RWPE2 (cell line): Measurements from ENCODE around the gene UGT1A3.

Source experiments
- ATAC-seq: fragments of 200-7000 bp; cut with Tn5 transposase; 3 replicates; pipeline ENCODE4 v1.9.1; 2021; ENCODE audit warnings: low read depth
- DNase-seq: peaks from one replicate; pipeline ENCODE4 v3.0.0-alpha.2; 2020; ENCODE audit warnings: low spot score
- H3K27ac ChIP-seq: fragments of 450-650 bp; 2 replicates; pipeline ENCODE4 v1.5.1; 2017; ENCODE audit warnings: mild to moderate bottlenecking; ENCODE audit not compliant: poor library complexity, severe bottlenecking
- H3K27me3 ChIP-seq: fragments of 250-450 bp; sonication (Bioruptor Pico); 2 replicates; pipeline ENCODE4 v1.5.1; 2021; ENCODE audit warnings: mild to moderate bottlenecking, moderate library complexity; ENCODE audit not compliant: insufficient read depth, poor library complexity, severe bottlenecking
- H3K36me3 ChIP-seq: fragments of 250-450 bp; sonication (Bioruptor Pico); 2 replicates; pipeline ENCODE4 v1.5.1; 2020; ENCODE audit warnings: low read depth, mild to moderate bottlenecking, moderate library complexity
- H3K4me1 ChIP-seq: fragments of 250-450 bp; sonication (Bioruptor Pico); 2 replicates; pipeline ENCODE4 v1.5.1; 2021; ENCODE audit warnings: mild to moderate bottlenecking, moderate library complexity; ENCODE audit not compliant: insufficient read depth, poor library complexity, severe bottlenecking
- H3K4me3 ChIP-seq: fragments of 250-450 bp; sonication (Bioruptor Pico); 2 replicates; pipeline ENCODE4 v1.5.1; 2021; ENCODE audit warnings: mild to moderate bottlenecking, moderate library complexity; ENCODE audit not compliant: severe bottlenecking
- H3K9me3 ChIP-seq: fragments of 250-450 bp; sonication (Bioruptor Pico); 2 replicates; pipeline ENCODE4 v1.5.1; 2021; ENCODE audit warnings: mild to moderate bottlenecking, moderate library complexity; ENCODE audit not compliant: severe bottlenecking
- CTCF ChIP-seq: fragments of 450-650 bp; IDR thresholded peaks from one replicate; pipeline ENCODE4 v1.5.1; 2017; ENCODE audit warnings: mild to moderate bottlenecking, moderate library complexity; ENCODE audit not compliant: poor library complexity, severe bottlenecking

Gene UGT1A3

DNA sequence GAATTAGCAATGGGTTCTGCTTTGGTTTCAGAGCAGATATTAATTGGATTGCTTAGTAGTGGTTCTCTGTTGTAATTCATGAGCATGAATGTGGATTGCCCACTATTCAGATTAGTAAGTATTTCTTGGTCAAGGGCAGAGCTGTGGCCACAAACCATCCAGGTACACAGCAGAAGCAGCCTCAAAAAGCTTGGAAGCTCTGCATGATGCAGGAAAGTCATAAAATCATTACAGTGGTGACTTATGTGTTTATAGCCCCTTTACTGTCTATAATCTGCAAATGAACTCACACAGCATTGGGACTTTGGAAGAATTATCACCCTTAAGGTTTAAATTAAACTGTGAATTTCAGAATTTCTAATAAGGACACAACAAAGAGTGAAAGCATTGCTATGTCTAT lies 29.3 kb downstream of the UGT1A3 start:
- Histone ChIP-seq H3K4me1 (peaks cover 9% of the 10 kb centered on the region), H3K27ac (no peak overlapping the region), H3K36me3 (no peaks in the 10 kb centered on the region), H3K27me3 (no peaks in the 10 kb centered on the region), H3K4me3 (no peak overlapping the region), H3K9me3 (no peaks in the 10 kb centered on the region)
- no peak for ATAC-seq
- no peak for DNase-seq
- no peak for TF ChIP-seq CTCF

- no peak for DNase-seq
- H3K9me3 ChIP-seq = no peaks in the 10 kb centered on the region
- no peaks in the 10 kb centered on the region for H3K27me3 ChIP-seq
- no peak overlapping the region for H3K4me3 ChIP-seq
- TF ChIP-seq CTCF = no peak
- ATAC-seq = no peak
- no peaks in the 10 kb centered on the region for H3K36me3 ChIP-seq
- H3K4me1 ChIP-seq = peaks cover 9% of the 10 kb centered on the region
- H3K27ac ChIP-seq = no peak overlapping the region
These were observed 30.0 kb downstream of the UGT1A3 start for GRCh38 chr2:233758849-233759248.

GRCh38 chr2:233760043-233760442 lies 31.2 kb downstream of the UGT1A3 start, which contains the start of gene UGT1A1:
UGT1A1 (plus strand) TSS chr2:233760270; CDS start chr2:233760288, 18 bp downstream.
- H3K4me1 ChIP-seq = peaks cover 13% of the 10 kb centered on the region
- no peak within 1 kb of the TSS for H3K4me3 ChIP-seq
- no peak for DNase-seq
- no peaks in the 10 kb centered on the region for H3K27me3 ChIP-seq
- no peak within 1 kb of the TSS for H3K27ac ChIP-seq
- no peaks in the 10 kb centered on the region for H3K9me3 ChIP-seq
- no peaks in the 10 kb centered on the region for H3K36me3 ChIP-seq
- ATAC-seq = no peak
- TF ChIP-seq CTCF = no peak

GRCh38 chr2:233761040-233761769 lies 32.4 kb downstream of the UGT1A3 start:
- ATAC-seq (peak; percentile 73), DNase-seq (no peak)
- no peaks in the 10 kb centered on the region for H3K36me3 ChIP-seq
- H3K27me3 ChIP-seq = no peaks in the 10 kb centered on the region
- peaks cover 13% of the 10 kb centered on the region for H3K4me1 ChIP-seq
- TF ChIP-seq CTCF = no peak
- H3K9me3 ChIP-seq = no peaks in the 10 kb centered on the region
- no peak overlapping the region for H3K4me3 ChIP-seq
- no peak overlapping the region for H3K27ac ChIP-seq

GRCh38 chr2:233764264-233764663 lies 35.4 kb downstream of the UGT1A3 start:
- DNase-seq = no peak
- no peaks in the 10 kb centered on the region for H3K36me3 ChIP-seq
- peaks cover 13% of the 10 kb centered on the region for H3K4me1 ChIP-seq
- H3K4me3 ChIP-seq = no peak overlapping the region
- no peak overlapping the region for H3K27ac ChIP-seq
- no peak for TF ChIP-seq CTCF
- no peaks in the 10 kb centered on the region for H3K9me3 ChIP-seq
- ATAC-seq = no peak
- no peaks in the 10 kb centered on the region for H3K27me3 ChIP-seq
